SK-N-SH (cell line): ENCODE results near the gene IGSF23. TPM values are rescaled to one million over a fixed set of nuclear protein-coding genes. Genes with fewer than 3 reads are reported as not detected.

ENCODE experiments used
- CTCF ChIA-PET: fragments of 300-600, 350-600 bp; formaldehyde crosslinking; extraction: SDS; loops from one replicate; lab custom pipeline; 2021; lab: Yijun Ruan, JAX
- POLR2A ChIA-PET: fragments of 350-600 bp; sonication (Branson Sonifier 250); formaldehyde crosslinking; extraction: SDS; loops from one replicate; lab custom pipeline; 2020; ENCODE audit warnings: antibody characterized with exemption, inconsistent platforms; lab: Yijun Ruan, JAX
- DNase-seq: peaks from one replicate; pipeline ENCODE4 v3.0.0; 2012
- H2AFZ ChIP-seq: fragments of 200-600 bp; sonication (generic); 2 replicates; pipeline ENCODE4 v1.8.1; 2016; ENCODE audit warnings: antibody characterized with exemption, mild to moderate bottlenecking, low read depth
- H3F3A ChIP-seq: fragments of 200-600 bp; sonication (generic); replicated peaks from 2 replicates; pipeline ENCODE3; 2016; ENCODE audit warnings: antibody characterized with exemption, mild to moderate bottlenecking; ENCODE audit not compliant: insufficient read depth
- H3K27ac ChIP-seq, 2 experiments: fragments of 200-500 bp in 1 of 2; fragments of 200-600 bp in 1 of 2; sonication (Bioruptor generic) in 1 of 2; sonication (generic), shearing (Covaris generic) in 1 of 2; 2 replicates each; pipeline versions ENCODE4 v1.5.1 to v1.6.1; 2014 to 2016; ENCODE audit warnings: low read depth in 2 of 2, inconsistent platforms in 1 of 2, low read length in 1 of 2, mild to moderate bottlenecking in 1 of 2, mixed read lengths in 1 of 2
- H3K27me3 ChIP-seq: fragments of 200-600 bp; sonication (generic), shearing (Covaris generic); 2 replicates; pipeline ENCODE4 v1.6.1; 2016; ENCODE audit warnings: mixed run types; ENCODE audit not compliant: insufficient read depth
- H3K36me3 ChIP-seq, 2 experiments: fragments of 200-500 bp in 1 of 2; fragments of 200-600 bp in 1 of 2; sonication (Bioruptor generic) in 1 of 2; sonication (generic) in 1 of 2; replicated peaks in 1 of 2; 2 replicates each; pipeline versions ENCODE3 to v1.5.1; 2014 to 2016; ENCODE audit warnings: low read length in 1 of 2, mild to moderate bottlenecking in 1 of 2; ENCODE audit not compliant: insufficient read depth in 2 of 2, control insufficient read depth in 1 of 2
- H3K4me1 ChIP-seq, 2 experiments: fragments of 200-500 bp in 1 of 2; fragments of 200-600 bp in 1 of 2; sonication (Bioruptor generic) in 1 of 2; sonication (generic), shearing (Covaris generic) in 1 of 2; 2 replicates each; pipeline versions ENCODE4 v1.5.1 to v1.6.1; 2014 to 2016; ENCODE audit warnings: low read depth in 1 of 2, low read length in 1 of 2, mixed run types in 1 of 2; ENCODE audit not compliant: insufficient read depth in 2 of 2, control insufficient read depth in 1 of 2
- H3K4me2 ChIP-seq: fragments of 200-600 bp; sonication (generic), shearing (Covaris generic); 2 replicates; pipeline ENCODE4 v1.6.1; 2017; ENCODE audit warnings: mixed run types
- H3K4me3 ChIP-seq, 2 experiments: fragments of 200-500 bp in 1 of 2; fragments of 200-600 bp in 1 of 2; sonication (Bioruptor generic) in 1 of 2; sonication (generic), shearing (Covaris generic) in 1 of 2; 2 replicates each; pipeline versions ENCODE4 v1.5.1 to v1.8.1; 2014 to 2016; ENCODE audit warnings: low read depth in 2 of 2, inconsistent platforms in 1 of 2, low read length in 1 of 2, mild to moderate bottlenecking in 1 of 2, mixed read lengths in 1 of 2, moderate library complexity in 1 of 2
- H3K79me2 ChIP-seq: fragments of 200-600 bp; sonication (generic); 2 replicates; pipeline ENCODE4 v1.8.1; 2017; ENCODE audit warnings: mild to moderate bottlenecking; ENCODE audit not compliant: insufficient read depth
- H3K9ac ChIP-seq: fragments of 200-600 bp; sonication (generic); 2 replicates; pipeline ENCODE4 v1.6.1; 2017; ENCODE audit warnings: mixed run types
- H3K9me2 ChIP-seq: fragments of 200-600 bp; sonication (generic); 2 replicates; pipeline ENCODE4 v1.6.1; 2017; ENCODE audit warnings: mixed run types
- H3K9me3 ChIP-seq: fragments of 200-600 bp; sonication (generic); 2 replicates; pipeline ENCODE4 v1.6.1; 2017; ENCODE audit warnings: mixed run types, mild to moderate bottlenecking, moderate library complexity
- H4K20me1 ChIP-seq: fragments of 200-600 bp; sonication (generic); 2 replicates; pipeline ENCODE4 v1.6.1; 2017; ENCODE audit warnings: mild to moderate bottlenecking, mixed run types; ENCODE audit not compliant: insufficient read depth
- EP300 ChIP-seq, 2 experiments: IDR thresholded peaks; 2 replicates each; pipeline versions ENCODE4 v1.4.0 to v1.6.1; 2012; ENCODE audit warnings: borderline replicate concordance in 1 of 2, low read depth in 1 of 2, low read length in 1 of 2
- EZH2phosphoT487 ChIP-seq: fragments of 200-600 bp; sonication (generic); IDR thresholded peaks from 2 replicates; pipeline ENCODE4 v1.6.1; 2017; ENCODE audit warnings: low read depth, mixed run types, mild to moderate bottlenecking, antibody characterized with exemption, moderate library complexity, borderline replicate concordance
- FOSL2 ChIP-seq: IDR thresholded peaks from 2 replicates; pipeline ENCODE4 v1.4.0; 2012; ENCODE audit warnings: low read depth, mild to moderate bottlenecking, moderate library complexity, borderline replicate concordance
- FOXJ3 ChIP-seq: sonication (generic); formaldehyde crosslinking; IDR thresholded peaks from 2 replicates; pipeline ENCODE4 v1.5.1; 2020; ENCODE audit warnings: mild to moderate bottlenecking, missing genetic modification reagents
- MXI1 ChIP-seq: IDR thresholded peaks from 2 replicates; pipeline ENCODE4 v1.6.1; 2012; ENCODE audit warnings: mild to moderate bottlenecking, low read depth, low read length, improper control_type of control experiment
- NRF1 ChIP-seq: IDR thresholded peaks from 2 replicates; pipeline ENCODE4 v1.6.1; 2012; ENCODE audit warnings: low read depth, mild to moderate bottlenecking, low read length
- RAD21 ChIP-seq: IDR thresholded peaks from 2 replicates; pipeline ENCODE4 v1.6.1; 2012; ENCODE audit warnings: mild to moderate bottlenecking, low read length
- RFX5 ChIP-seq: IDR thresholded peaks from 2 replicates; pipeline ENCODE4 v1.6.1; 2012; ENCODE audit warnings: mild to moderate bottlenecking, improper control_type of control experiment, low read length
- SIN3A ChIP-seq: IDR thresholded peaks from 2 replicates; pipeline ENCODE4 v1.6.1; 2012; ENCODE audit warnings: low read depth, mild to moderate bottlenecking, low read length, moderate library complexity, borderline replicate concordance
- TAF1 ChIP-seq: IDR thresholded peaks from 2 replicates; pipeline ENCODE4 v1.6.1; 2012; ENCODE audit warnings: low read depth, mild to moderate bottlenecking, low read length, moderate library complexity, borderline replicate concordance
- TCF12 ChIP-seq: IDR thresholded peaks from 2 replicates; pipeline ENCODE4 v1.4.0; 2012
- WGBS: methylation state at CpG from one replicate; pipeline ENCODE4 v1.1.6; 2017; ENCODE audit warnings: low lambda C conversion rate; 5-methylcytosine and 5-hydroxymethylcytosine counted together
- polyA plus RNA-seq, 3 experiments: library from polyadenylated mRNA; depleted of rRNA; stranded (reverse); fragments of >200 nt; gene quantifications; 2 replicates each; pipeline ENCODE4 v1.2.3, GENCODE V29; 2012
- TF ChIP-seq, protein P1 (sequence below): fragments of 200-600 bp; sonication (generic); IDR thresholded peaks from 2 replicates; pipeline ENCODE4 v1.6.1; 2017; ENCODE audit warnings: antibody characterized with exemption, mild to moderate bottlenecking, moderate library complexity
- TF ChIP-seq, protein P2 (sequence below): IDR thresholded peaks from 2 replicates; pipeline ENCODE4 v1.6.1; 2012; ENCODE audit warnings: mild to moderate bottlenecking, low read depth, low read length, moderate library complexity

The IGSF23 gene
- polyA plus RNA-seq, 1 of the 3 experiments (the other 2 are of a cell fraction) = 0.08 TPM

DNA sequence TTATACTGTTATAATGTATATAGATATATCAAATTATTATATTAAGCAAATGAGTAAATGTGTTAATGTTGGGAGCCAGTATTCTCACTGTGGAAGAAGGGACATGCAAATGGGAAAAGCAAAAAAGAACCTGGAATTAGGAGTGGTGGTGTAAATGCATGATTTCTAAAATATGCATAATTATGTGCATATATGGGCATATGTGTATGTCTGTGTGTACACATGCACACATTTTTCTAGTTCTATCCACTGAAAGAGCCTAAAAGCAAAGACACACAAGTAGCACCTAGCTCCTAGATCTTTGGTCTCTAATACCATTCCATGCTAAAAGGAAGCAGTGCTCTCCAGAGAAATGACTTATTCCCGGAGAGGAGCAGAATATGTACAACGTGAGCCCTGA lies 45.6 kb upstream of the IGSF23 start:
- Histone ChIP-seq H3F3A (no peaks in the 10 kb centered on the region), H2AFZ (no peak overlapping the region), H3K9me2 (no peaks in the 10 kb centered on the region), H3K79me2 (no peaks in the 10 kb centered on the region), H3K9ac (no peak overlapping the region), H3K4me2 (no peak overlapping the region), H3K27ac (no peak overlapping the region), H3K4me3 (no peak overlapping the region), H3K27me3 (peaks cover 44% of the 10 kb centered on the region; the same call in 1 of the 2 replicates), H3K36me3 (no peaks in the 10 kb centered on the region), H3K9me3 (no peaks in the 10 kb centered on the region), H4K20me1 (no peaks in the 10 kb centered on the region), H3K4me1 (no peaks in the 10 kb centered on the region)
- WGBS = 25% methylated on average over 2 of the region's 2 CpGs
- ChIA-PET POLR2A (no interaction called here), CTCF (interaction anchor here (0.8 to 1.1 kb wide), 2 partner anchors 90 kb away, joined by 3 to 7 read pairs; no protein-coding TSS in a partner anchor)
- TF ChIP-seq, protein P1, sequence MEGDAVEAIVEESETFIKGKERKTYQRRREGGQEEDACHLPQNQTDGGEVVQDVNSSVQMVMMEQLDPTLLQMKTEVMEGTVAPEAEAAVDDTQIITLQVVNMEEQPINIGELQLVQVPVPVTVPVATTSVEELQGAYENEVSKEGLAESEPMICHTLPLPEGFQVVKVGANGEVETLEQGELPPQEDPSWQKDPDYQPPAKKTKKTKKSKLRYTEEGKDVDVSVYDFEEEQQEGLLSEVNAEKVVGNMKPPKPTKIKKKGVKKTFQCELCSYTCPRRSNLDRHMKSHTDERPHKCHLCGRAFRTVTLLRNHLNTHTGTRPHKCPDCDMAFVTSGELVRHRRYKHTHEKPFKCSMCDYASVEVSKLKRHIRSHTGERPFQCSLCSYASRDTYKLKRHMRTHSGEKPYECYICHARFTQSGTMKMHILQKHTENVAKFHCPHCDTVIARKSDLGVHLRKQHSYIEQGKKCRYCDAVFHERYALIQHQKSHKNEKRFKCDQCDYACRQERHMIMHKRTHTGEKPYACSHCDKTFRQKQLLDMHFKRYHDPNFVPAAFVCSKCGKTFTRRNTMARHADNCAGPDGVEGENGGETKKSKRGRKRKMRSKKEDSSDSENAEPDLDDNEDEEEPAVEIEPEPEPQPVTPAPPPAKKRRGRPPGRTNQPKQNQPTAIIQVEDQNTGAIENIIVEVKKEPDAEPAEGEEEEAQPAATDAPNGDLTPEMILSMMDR = no peak
- TF ChIP-seq RFX5 (no peak), FOSL2 (no peak), EP300 (IDR thresholded peaks at IDR 0.05; ENCODE audit: borderline replicate concordance in 1 of 2, low read depth in 1 of 2, low read length in 1 of 2) (no peak), RAD21 (no peak), TAF1 (no peak), EZH2phosphoT487 (no peak), NRF1 (no peak), TCF12 (no peak), MXI1 (no peak), FOXJ3 (no peak), SIN3A (no peak)
- TF ChIP-seq, protein P2, sequence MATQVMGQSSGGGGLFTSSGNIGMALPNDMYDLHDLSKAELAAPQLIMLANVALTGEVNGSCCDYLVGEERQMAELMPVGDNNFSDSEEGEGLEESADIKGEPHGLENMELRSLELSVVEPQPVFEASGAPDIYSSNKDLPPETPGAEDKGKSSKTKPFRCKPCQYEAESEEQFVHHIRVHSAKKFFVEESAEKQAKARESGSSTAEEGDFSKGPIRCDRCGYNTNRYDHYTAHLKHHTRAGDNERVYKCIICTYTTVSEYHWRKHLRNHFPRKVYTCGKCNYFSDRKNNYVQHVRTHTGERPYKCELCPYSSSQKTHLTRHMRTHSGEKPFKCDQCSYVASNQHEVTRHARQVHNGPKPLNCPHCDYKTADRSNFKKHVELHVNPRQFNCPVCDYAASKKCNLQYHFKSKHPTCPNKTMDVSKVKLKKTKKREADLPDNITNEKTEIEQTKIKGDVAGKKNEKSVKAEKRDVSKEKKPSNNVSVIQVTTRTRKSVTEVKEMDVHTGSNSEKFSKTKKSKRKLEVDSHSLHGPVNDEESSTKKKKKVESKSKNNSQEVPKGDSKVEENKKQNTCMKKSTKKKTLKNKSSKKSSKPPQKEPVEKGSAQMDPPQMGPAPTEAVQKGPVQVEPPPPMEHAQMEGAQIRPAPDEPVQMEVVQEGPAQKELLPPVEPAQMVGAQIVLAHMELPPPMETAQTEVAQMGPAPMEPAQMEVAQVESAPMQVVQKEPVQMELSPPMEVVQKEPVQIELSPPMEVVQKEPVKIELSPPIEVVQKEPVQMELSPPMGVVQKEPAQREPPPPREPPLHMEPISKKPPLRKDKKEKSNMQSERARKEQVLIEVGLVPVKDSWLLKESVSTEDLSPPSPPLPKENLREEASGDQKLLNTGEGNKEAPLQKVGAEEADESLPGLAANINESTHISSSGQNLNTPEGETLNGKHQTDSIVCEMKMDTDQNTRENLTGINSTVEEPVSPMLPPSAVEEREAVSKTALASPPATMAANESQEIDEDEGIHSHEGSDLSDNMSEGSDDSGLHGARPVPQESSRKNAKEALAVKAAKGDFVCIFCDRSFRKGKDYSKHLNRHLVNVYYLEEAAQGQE = no peak
- no peak for DNase-seq
